Measurements from ENCODE around the gene FOXJ1. TPM values are rescaled to one million over a fixed set of nuclear protein-coding genes. Genes with fewer than 3 reads are reported as not detected.

The FOXJ1 gene
- total and polyA plus RNA-seq, 8 donors: 0.12 to 6.7 (median 1.3) TPM; not detected in 3

- WGBS, 5 donors: 88 to 96% (median 92%) methylated on average over 6 of the region's 6 CpGs
- Histone ChIP-seq H3K9me3 (no peaks in the 10 kb centered on the region), H3K27me3 (peaks cover 0 to 35% (median 34%) of the 10 kb centered on the region in 3 donors), H3K4me3 (no peak overlapping the region), H3K4me1 (peaks cover 24 to 65% (median 36%) of the 10 kb centered on the region in 4 donors), H3K36me3 (no peaks in the 10 kb centered on the region), H3K27ac (no peak overlapping the region)
- no peak for DNase-seq
- intact Hi-C loops (cut with DNase I; ENCODE audit: low total_unique reads): no loop called here
- TF ChIP-seq CTCF (IDR thresholded peaks at IDR 0.05) (no peak), POLR2A (IDR thresholded peaks at IDR 0.05) (no peak), EP300 (IDR thresholded peaks at IDR 0.05) (no peak), POLR2AphosphoS5 (IDR thresholded peaks at IDR 0.05) (no peak)
These were observed 1.6 kb upstream of the FOXJ1 start for GRCh38 chr17:76142585-76143041.

GRCh38 chr17:76142039-76142584, 1.1 kb upstream of the FOXJ1 start:
- H3K4me1 ChIP-seq: peaks cover 24 to 67% (median 37%) of the 10 kb centered on the region in 4 donors
- H3K27ac ChIP-seq: peak overlapping the region in 1 of 5 donors; percentile 39
- TF ChIP-seq CTCF (IDR thresholded peaks at IDR 0.05): no peak
- TF ChIP-seq POLR2AphosphoS5 (IDR thresholded peaks at IDR 0.05): no peak
- TF ChIP-seq POLR2A (IDR thresholded peaks at IDR 0.05): no peak
- TF ChIP-seq EP300 (IDR thresholded peaks at IDR 0.05): no peak
- 55 to 69% (median 64%) methylated on average over 10 of the region's 10 CpGs for WGBS, 5 donors
- peaks cover 0 to 40% (median 39%) of the 10 kb centered on the region in 3 donors for H3K27me3 ChIP-seq
- no peaks in the 10 kb centered on the region for H3K9me3 ChIP-seq
- DNase-seq: peak in 1 of 2 donors; percentile 36
- H3K36me3 ChIP-seq: no peaks in the 10 kb centered on the region
- intact Hi-C loops (cut with DNase I; ENCODE audit: low total_unique reads): no loop called here
- H3K4me3 ChIP-seq: no peak overlapping the region

GRCh38 chr17:76140661-76141211, 309 bp downstream of the FOXJ1 start:
- Histone ChIP-seq H3K27me3 (peaks cover 0 to 54% (median 45%) of the 10 kb centered on the region in 3 donors), H3K9me3 (no peaks in the 10 kb centered on the region), H3K4me1 (peaks cover 24 to 62% (median 37%) of the 10 kb centered on the region in 4 donors), H3K27ac (peak overlapping the region in 1 of 5 donors; percentile 39), H3K36me3 (no peaks in the 10 kb centered on the region), H3K4me3 (peak overlapping the region; percentile 43 to 59 (median 53))
- DNase-seq: no peak
- TF ChIP-seq POLR2AphosphoS5 (IDR thresholded peaks at IDR 0.05): no peak
- no peak for TF ChIP-seq POLR2A (IDR thresholded peaks at IDR 0.05)
- no peak for TF ChIP-seq CTCF (IDR thresholded peaks at IDR 0.05)
- TF ChIP-seq EP300 (IDR thresholded peaks at IDR 0.05): no peak
- intact Hi-C loops (cut with DNase I; ENCODE audit: low total_unique reads): no loop called here
- 5 to 11% (median 6%) methylated on average over 22 to 24 of the region's 24 CpGs for WGBS, 5 donors

- H3K36me3 ChIP-seq: no peaks in the 10 kb centered on the region
- H3K27ac ChIP-seq: no peak overlapping the region
- H3K27me3 ChIP-seq: peaks cover 0 to 61% (median 47%) of the 10 kb centered on the region in 3 donors
- TF ChIP-seq POLR2AphosphoS5 (IDR thresholded peaks at IDR 0.05) (no peak), EP300 (IDR thresholded peaks at IDR 0.05) (no peak), POLR2A (IDR thresholded peaks at IDR 0.05) (no peak), CTCF (IDR thresholded peaks at IDR 0.05) (peak in 1 of 7 experiments; percentile 11)
- no peaks in the 10 kb centered on the region for H3K9me3 ChIP-seq
- H3K4me1 ChIP-seq: peaks cover 24 to 58% (median 37%) of the 10 kb centered on the region in 4 donors
- peak overlapping the region; percentile 23 to 59 (median 49) for H3K4me3 ChIP-seq
- intact Hi-C loops (cut with DNase I; ENCODE audit: low total_unique reads): no loop called here
- 20 to 28% (median 28%) methylated on average over 22 to 78 of the region's 78 CpGs for WGBS, 5 donors
- DNase-seq: peak in 1 of 2 donors; percentile 82
These were observed 1.0 kb downstream of the FOXJ1 start for GRCh38 chr17:76139801-76140660.
